ENCODE results near the gene RECK.

RECK gene

GRCh38 chr9:36169166-36169565 is 132.5 kb downstream of the RECK start, which contains the start of gene CCIN:
CCIN (plus strand) TSS chr9:36169388; CDS start chr9:36169503, 115 bp downstream.
- Histone ChIP-seq H3K4me3 (ENCODE audit: control insufficient read depth in 1 of 7, extremely low read depth in 1 of 7, insufficient read depth in 4 of 7, low read depth in 2 of 7, low read length in 6 of 7) (no peak within 1 kb of the TSS), H3K27me3 (replicated peaks in 2 of 5; ENCODE audit: control insufficient read depth in 4 of 5, insufficient read depth in 5 of 5, low read length in 4 of 5) (peaks cover 0 to 3% (median 0%) of the 10 kb centered on the region in 5 experiments), H3K36me3 (ENCODE audit: control insufficient read depth in 4 of 4, insufficient read depth in 4 of 4, low read length in 3 of 4) (no peaks in the 10 kb centered on the region), H3K27ac (ENCODE audit: insufficient read depth in 1 of 2, low read depth in 1 of 2, low read length in 2 of 2, poor library complexity in 1 of 2, severe bottlenecking in 2 of 2) (no peak within 1 kb of the TSS), H3K9me3 (ENCODE audit: control extremely low read depth in 1 of 5, control insufficient read depth in 4 of 5, insufficient read depth in 2 of 5, low read depth in 1 of 5, low read length in 4 of 5) (no peaks in the 10 kb centered on the region), H3K4me1 (ENCODE audit: control extremely low read depth in 1 of 4, control insufficient read depth in 4 of 4, insufficient read depth in 4 of 4, low read length in 3 of 4) (peaks cover 0 to 17% (median 2%) of the 10 kb centered on the region in 4 experiments)
- ChIA-PET POLR2A (interaction anchor here (1.2 kb wide), 1 partner anchor 25 kb away, joined by 3 read pairs; no protein-coding TSS in a partner anchor), CTCF (interaction anchor here (0.8 to 13.7 kb wide), 7 partner anchors 14 to 67 kb away, joined by 3 to 214 read pairs (median 3); partner anchors contain the start of gene CLTA)
- 100% methylated on average over 4 of the region's 6 CpGs for WGBS (ENCODE audit: insufficient coverage)
- DNase-seq = no peak

- H3K9me3 ChIP-seq (ENCODE audit: control extremely low read depth in 1 of 5, control insufficient read depth in 4 of 5, insufficient read depth in 2 of 5, low read depth in 1 of 5, low read length in 4 of 5) = no peaks in the 10 kb centered on the region
- no peaks in the 10 kb centered on the region for H3K36me3 ChIP-seq (ENCODE audit: control insufficient read depth in 4 of 4, insufficient read depth in 4 of 4, low read length in 3 of 4)
- 95% methylated on average over 17 of the region's 17 CpGs for WGBS (ENCODE audit: insufficient coverage)
- no peak overlapping the region for H3K27ac ChIP-seq (ENCODE audit: insufficient read depth in 1 of 2, low read depth in 1 of 2, low read length in 2 of 2, poor library complexity in 1 of 2, severe bottlenecking in 2 of 2)
- H3K27me3 ChIP-seq (replicated peaks in 2 of 5; ENCODE audit: control insufficient read depth in 4 of 5, insufficient read depth in 5 of 5, low read length in 4 of 5) = peaks cover 0 to 3% (median 0%) of the 10 kb centered on the region in 5 experiments
- no peak for DNase-seq
- peaks cover 0 to 12% (median 2%) of the 10 kb centered on the region in 4 experiments for H3K4me1 ChIP-seq (ENCODE audit: control extremely low read depth in 1 of 4, control insufficient read depth in 4 of 4, insufficient read depth in 4 of 4, low read length in 3 of 4)
- H3K4me3 ChIP-seq (ENCODE audit: control insufficient read depth in 1 of 7, extremely low read depth in 1 of 7, insufficient read depth in 4 of 7, low read depth in 2 of 7, low read length in 6 of 7) = no peak overlapping the region
- ChIA-PET POLR2A (no interaction called here), CTCF (interaction anchor here (0.7 to 13.7 kb wide), 9 partner anchors 15 to 68 kb away, joined by 3 to 214 read pairs (median 3); partner anchors contain the start of gene CLTA)
Measured at GRCh38 chr9:36169708-36170107, 133.0 kb downstream of the RECK start.

DNA sequence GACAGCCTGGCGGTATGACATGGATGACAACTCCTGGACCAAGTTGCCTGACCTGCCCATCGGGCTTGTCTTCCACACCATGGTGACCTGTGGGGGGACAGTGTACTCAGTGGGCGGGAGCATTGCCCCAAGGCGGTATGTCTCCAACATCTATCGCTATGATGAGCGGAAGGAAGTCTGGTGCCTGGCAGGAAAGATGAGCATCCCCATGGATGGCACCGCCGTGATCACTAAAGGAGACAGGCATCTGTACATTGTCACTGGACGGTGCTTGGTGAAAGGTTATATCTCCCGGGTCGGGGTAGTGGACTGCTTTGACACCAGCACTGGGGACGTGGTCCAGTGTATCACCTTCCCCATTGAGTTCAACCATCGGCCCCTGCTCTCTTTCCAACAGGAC is 133.8 kb downstream of the RECK start:
- POLR2A ChIA-PET = no interaction called here

GRCh38 chr9:36173861-36174260 is 137.1 kb downstream of the RECK start:
- 100% methylated on average over 2 of the region's 2 CpGs for WGBS (ENCODE audit: insufficient coverage)
- Histone ChIP-seq H3K4me3 (ENCODE audit: control insufficient read depth in 1 of 7, extremely low read depth in 1 of 7, insufficient read depth in 4 of 7, low read depth in 2 of 7, low read length in 6 of 7) (no peak overlapping the region), H3K27ac (ENCODE audit: insufficient read depth in 1 of 2, low read depth in 1 of 2, low read length in 2 of 2, poor library complexity in 1 of 2, severe bottlenecking in 2 of 2) (no peak overlapping the region), H3K9me3 (ENCODE audit: control extremely low read depth in 1 of 5, control insufficient read depth in 4 of 5, insufficient read depth in 2 of 5, low read depth in 1 of 5, low read length in 4 of 5) (no peaks in the 10 kb centered on the region), H3K27me3 (replicated peaks in 2 of 5; ENCODE audit: control insufficient read depth in 4 of 5, insufficient read depth in 5 of 5, low read length in 4 of 5) (peaks cover 0 to 2% (median 0%) of the 10 kb centered on the region in 5 experiments), H3K4me1 (ENCODE audit: control extremely low read depth in 1 of 4, control insufficient read depth in 4 of 4, insufficient read depth in 4 of 4, low read length in 3 of 4) (peaks cover 0 to 4% (median 0%) of the 10 kb centered on the region in 4 experiments), H3K36me3 (ENCODE audit: control insufficient read depth in 4 of 4, insufficient read depth in 4 of 4, low read length in 3 of 4) (no peaks in the 10 kb centered on the region)
- ChIA-PET POLR2A (no interaction called here), CTCF (interaction anchor here (1.4 to 13.7 kb wide), 3 partner anchors 16 to 104 kb away, joined by 3 to 214 read pairs (median 4); no protein-coding TSS in a partner anchor)
- DNase-seq = no peak

More for the DNA sequence above, 133.8 kb downstream of the RECK start:
- DNase-seq = no peak
- CTCF ChIA-PET = interaction anchor here (0.7 to 13.7 kb wide), 3 partner anchors 19 to 68 kb away, joined by 3 to 214 read pairs (median 20); partner anchors contain the start of gene CLTA
- WGBS (ENCODE audit: insufficient coverage) = 93% methylated on average over 13 of the region's 13 CpGs
- no peak overlapping the region for H3K27ac ChIP-seq (ENCODE audit: insufficient read depth in 1 of 2, low read depth in 1 of 2, low read length in 2 of 2, poor library complexity in 1 of 2, severe bottlenecking in 2 of 2)
- H3K4me3 ChIP-seq (ENCODE audit: control insufficient read depth in 1 of 7, extremely low read depth in 1 of 7, insufficient read depth in 4 of 7, low read depth in 2 of 7, low read length in 6 of 7) = no peak overlapping the region
- H3K4me1 ChIP-seq (ENCODE audit: control extremely low read depth in 1 of 4, control insufficient read depth in 4 of 4, insufficient read depth in 4 of 4, low read length in 3 of 4) = peaks cover 0 to 10% (median 2%) of the 10 kb centered on the region in 4 experiments
- peaks cover 0 to 3% (median 0%) of the 10 kb centered on the region in 5 experiments for H3K27me3 ChIP-seq (replicated peaks in 2 of 5; ENCODE audit: control insufficient read depth in 4 of 5, insufficient read depth in 5 of 5, low read length in 4 of 5)
- H3K36me3 ChIP-seq (ENCODE audit: control insufficient read depth in 4 of 4, insufficient read depth in 4 of 4, low read length in 3 of 4) = no peaks in the 10 kb centered on the region
- no peaks in the 10 kb centered on the region for H3K9me3 ChIP-seq (ENCODE audit: control extremely low read depth in 1 of 5, control insufficient read depth in 4 of 5, insufficient read depth in 2 of 5, low read depth in 1 of 5, low read length in 4 of 5)
